HepG2 (cell line): ENCODE data around the gene ARHGAP30. TPM values are rescaled to one million over a fixed set of nuclear protein-coding genes. Genes with fewer than 3 reads are reported as not detected.

Source experiments
- ARNTL ChIP-seq: sonication (generic); formaldehyde crosslinking; IDR thresholded peaks from 2 replicates; pipeline ENCODE4 v1.4.0; 2020; ENCODE audit warnings: mild to moderate bottlenecking, missing genetic modification reagents
- ATAD3A ChIP-seq: sonication (generic); formaldehyde crosslinking; IDR thresholded peaks from 2 replicates; pipeline ENCODE4 v1.4.0; 2020; ENCODE audit warnings: missing genetic modification reagents
- BORCS8-MEF2B ChIP-seq: sonication (generic); formaldehyde crosslinking; IDR thresholded peaks from 2 replicates; pipeline ENCODE4 v1.8.0; 2022; ENCODE audit warnings: mild to moderate bottlenecking, missing genetic modification reagents
- BRCA1 ChIP-seq: sonication (generic); formaldehyde crosslinking; IDR thresholded peaks from 2 replicates; pipeline ENCODE4 v1.4.0; 2020; ENCODE audit warnings: missing genetic modification reagents
- CEBPG ChIP-seq: IDR thresholded peaks from 2 replicates; pipeline ENCODE4 v1.6.1; 2016
- EED ChIP-seq: sonication (generic); formaldehyde crosslinking; IDR thresholded peaks from 2 replicates; pipeline ENCODE4 v1.5.0; 2020; ENCODE audit warnings: mild to moderate bottlenecking, missing genetic modification reagents
- FOXP1 ChIP-seq, 2 experiments: fragments of 450-650 bp in 1 of 2; IDR thresholded peaks; 2 replicates each; pipeline ENCODE4 v1.6.1; 2017 to 2018; ENCODE audit warnings: antibody characterized with exemption in 1 of 2
- GRHL1 ChIP-seq: sonication (generic); formaldehyde crosslinking; conservative IDR thresholded peaks from 2 replicates; pipeline ENCODE4 v1.8.0; 2022; ENCODE audit warnings: missing genetic modification reagents
- HMG20A ChIP-seq: IDR thresholded peaks from 2 replicates; pipeline ENCODE4 v1.6.1; 2016; ENCODE audit warnings: borderline replicate concordance
- MAF1 ChIP-seq: sonication (generic); formaldehyde crosslinking; IDR thresholded peaks from 2 replicates; pipeline ENCODE4 v1.5.0; 2020; ENCODE audit warnings: missing genetic modification reagents, borderline replicate concordance
- MZF1 ChIP-seq: sonication (generic); formaldehyde crosslinking; IDR thresholded peaks from 2 replicates; pipeline ENCODE4 v1.8.1; 2023; ENCODE audit warnings: mild to moderate bottlenecking, missing genetic modification reagents, borderline replicate concordance
- NFIC ChIP-seq: IDR thresholded peaks from 2 replicates; pipeline ENCODE4 v1.6.1; 2012; ENCODE audit warnings: mild to moderate bottlenecking, low read length, inconsistent platforms
- NR2F6 ChIP-seq, 2 experiments: IDR thresholded peaks; 2 replicates each; pipeline ENCODE4 v1.6.1; 2016; ENCODE audit warnings: antibody characterized with exemption in 1 of 2, mild to moderate bottlenecking in 1 of 2
- SKIL ChIP-seq: sonication (generic); formaldehyde crosslinking; IDR thresholded peaks from 2 replicates; pipeline ENCODE4 v1.8.0; 2022; ENCODE audit warnings: missing genetic modification reagents, mild to moderate bottlenecking, moderate library complexity, borderline replicate concordance
- SMAD3 ChIP-seq: sonication (generic); formaldehyde crosslinking; IDR thresholded peaks from 2 replicates; pipeline ENCODE4 v1.4.0; 2020; ENCODE audit warnings: missing genetic modification reagents
- SNAPC5 ChIP-seq: sonication (generic); formaldehyde crosslinking; IDR thresholded peaks from 2 replicates; pipeline ENCODE4 v1.8.1; 2023; ENCODE audit warnings: mild to moderate bottlenecking, missing genetic modification reagents, borderline replicate concordance
- SOX13 ChIP-seq, 3 experiments: fragments of 450-650 bp in 1 of 3; sonication (generic) in 1 of 3; formaldehyde crosslinking in 1 of 3; IDR thresholded peaks in 2 of 3; conservative IDR thresholded peaks in 1 of 3; 2 replicates each; pipeline versions ENCODE4 v1.5.0 to v1.6.1; 2016 to 2020; ENCODE audit warnings: antibody characterized with exemption in 1 of 3, mild to moderate bottlenecking in 1 of 3, missing compliant biosample characterization in 1 of 3, missing genetic modification reagents in 1 of 3, moderate library complexity in 1 of 3
- SPEN ChIP-seq: sonication (generic); formaldehyde crosslinking; IDR thresholded peaks from 2 replicates; pipeline ENCODE4 v1.5.1; 2020; ENCODE audit warnings: low read depth, mild to moderate bottlenecking, missing genetic modification reagents
- SRSF1 ChIP-seq: fragments of 200-400 bp; formaldehyde crosslinking; optimal IDR thresholded peaks from 2 replicates; pipeline ENCODE3; 2017; ENCODE audit warnings: mild to moderate bottlenecking, low read depth, low read length, moderate library complexity
- SYNCRIP ChIP-seq: fragments of 200-400 bp; formaldehyde crosslinking; IDR thresholded peaks from 2 replicates; pipeline ENCODE4 v1.6.1; 2018; ENCODE audit warnings: mild to moderate bottlenecking, low read depth, low read length; ENCODE audit not compliant: insufficient read depth
- THRA ChIP-seq: sonication (generic); formaldehyde crosslinking; IDR thresholded peaks from 2 replicates; pipeline ENCODE4 v1.4.0; 2020; ENCODE audit warnings: missing genetic modification reagents, borderline replicate concordance
- ZNF296 ChIP-seq: sonication (generic); formaldehyde crosslinking; conservative IDR thresholded peaks from 2 replicates; pipeline ENCODE4 v1.5.0; 2020; ENCODE audit warnings: mild to moderate bottlenecking, missing genetic modification reagents
- polyA plus RNA-seq, 8 experiments: library from polyadenylated mRNA; depleted of rRNA in 3 of 8; stranded (reverse) in 7 of 8; unstranded in 1 of 8; fragments of >200 nt; fragmentation: Illumina TruSeq in 4 of 8; extraction: Trizol in 4 of 8; gene quantifications; 2 replicates each; pipeline versions ENCODE4 v1.2.1 to v1.2.3, GENCODE V29; 2011 to 2016; ENCODE audit warnings: low read depth in 4 of 8, missing spikeins in 1 of 8, mixed read lengths in 1 of 8; ENCODE audit not compliant: insufficient read depth in 1 of 8
- total RNA-seq, 5 experiments: library from RNA; depleted of rRNA; stranded (reverse); fragments of >200 nt; fragmentation: Illumina TruSeq; extraction: Trizol; gene quantifications; 2 replicates each; pipeline ENCODE4 v1.2.3, GENCODE V29; 2016; ENCODE audit warnings: low read depth in 1 of 5

ARHGAP30 gene
- total and polyA plus RNA-seq, 2 of the 13 experiments (the other 11 are each of a cell fraction or from before 2014, with no cell fraction given), result 0.13 to 0.20 TPM

- TF ChIP-seq FOXP1 (IDR thresholded peaks at IDR 0.05), result no peak
- TF ChIP-seq FOXP1 (CRISPR knock-in tag; IDR thresholded peaks at IDR 0.05), result peak; percentile 68
- TF ChIP-seq NR2F6 (IDR thresholded peaks at IDR 0.05), result peak; percentile 80
- peak; percentile 89 for TF ChIP-seq NR2F6 (CRISPR knock-in tag; IDR thresholded peaks at IDR 0.05)
- TF ChIP-seq BRCA1 (CRISPR knock-in tag), result peak; percentile 70; the same call in 1 of the 2 replicates
- peak; percentile 89 for TF ChIP-seq SPEN (CRISPR knock-in tag)
- TF ChIP-seq SYNCRIP, result no peak
- peak; percentile 97 for TF ChIP-seq CEBPG (CRISPR knock-in tag)
- TF ChIP-seq NFIC, result peak; percentile 74
- no peak for TF ChIP-seq MZF1 (CRISPR knock-in tag)
- TF ChIP-seq SKIL (CRISPR knock-in tag), result peak; percentile 56
- no peak for TF ChIP-seq EED (CRISPR knock-in tag)
- TF ChIP-seq GRHL1 (CRISPR knock-in tag), result no peak
- TF ChIP-seq MAF1, result no peak
- no peak for TF ChIP-seq ZNF296
- no peak for TF ChIP-seq ATAD3A (CRISPR knock-in tag)
- TF ChIP-seq SOX13 (IDR thresholded peaks at IDR 0.05), result no peak
- peak in 1 of 2 experiments; percentile 92; a peak in 2 of 4 replicates for TF ChIP-seq SOX13 (CRISPR knock-in tag; conservative IDR thresholded peaks at IDR 0.05 in 1 of 2, IDR thresholded peaks at IDR 0.05 in 1 of 2)
- peak; percentile 69 for TF ChIP-seq ARNTL (CRISPR knock-in tag)
- TF ChIP-seq BORCS8-MEF2B (CRISPR knock-in tag), result peak; percentile 76
- TF ChIP-seq SMAD3 (CRISPR knock-in tag), result peak; percentile 97
- TF ChIP-seq THRA (CRISPR knock-in tag), result peak; percentile 81; the same call in 1 of the 2 replicates
- peak; percentile 85 for TF ChIP-seq HMG20A (CRISPR knock-in tag)
- TF ChIP-seq SNAPC5 (CRISPR knock-in tag), result no peak
- TF ChIP-seq SRSF1, result no peak
Measured at GRCh38 chr1:161013488-161014230, 56.0 kb downstream of the ARHGAP30 start (continued).
